KMS-11 (cell line): ENCODE results near the gene STARD8.

ENCODE experiments used
- H2AFZ ChIP-seq: fragments of 200-600 bp; sonication (generic); 2 replicates; pipeline ENCODE4 v1.6.1; 2016; ENCODE audit warnings: antibody characterized with exemption, mixed run types, low read depth
- H3K27ac ChIP-seq: fragments of 200-600 bp; sonication (generic); 2 replicates; pipeline ENCODE4 v1.6.1; 2016; ENCODE audit warnings: mild to moderate bottlenecking, mixed run types
- H3K27me3 ChIP-seq: fragments of 200-600 bp; sonication (generic); 2 replicates; pipeline ENCODE4 v1.6.1; 2017; ENCODE audit warnings: mild to moderate bottlenecking, low read depth, mixed run types, moderate library complexity; ENCODE audit not compliant: insufficient read depth
- H3K36me3 ChIP-seq: fragments of 200-600 bp; sonication (generic); 2 replicates; pipeline ENCODE4 v1.6.1; 2017; ENCODE audit warnings: mild to moderate bottlenecking, mixed run types; ENCODE audit not compliant: insufficient read depth
- H3K4me1 ChIP-seq: fragments of 200-600 bp; sonication (generic); 2 replicates; pipeline ENCODE4 v1.6.1; 2016; ENCODE audit warnings: mild to moderate bottlenecking, low read depth, mixed run types; ENCODE audit not compliant: poor library complexity, severe bottlenecking
- H3K4me2 ChIP-seq: fragments of 200-600 bp; sonication (generic); 2 replicates; pipeline ENCODE4 v1.7.0; 2016; ENCODE audit warnings: mild to moderate bottlenecking, mixed run types
- H3K4me3 ChIP-seq: fragments of 200-600 bp; sonication (generic); IDR thresholded peaks from 2 replicates; pipeline ENCODE4 v1.6.1; 2017; ENCODE audit warnings: low read depth, low read length, mixed read lengths; ENCODE audit not compliant: insufficient read depth
- H3K79me2 ChIP-seq: fragments of 200-600 bp; sonication (generic); 2 replicates; pipeline ENCODE4 v1.6.1; 2016; ENCODE audit warnings: low read depth, mixed run types; ENCODE audit not compliant: insufficient read depth
- H3K9ac ChIP-seq: fragments of 200-600 bp; sonication (generic); 2 replicates; pipeline ENCODE4 v1.6.1; 2016; ENCODE audit warnings: mild to moderate bottlenecking, mixed run types
- H4K20me1 ChIP-seq: fragments of 200-600 bp; sonication (generic); 2 replicates; pipeline ENCODE4 v1.6.1; 2016; ENCODE audit warnings: mild to moderate bottlenecking, mixed run types; ENCODE audit not compliant: insufficient read depth
- TF ChIP-seq, protein P1 (sequence below): fragments of 200-600 bp; sonication (generic); conservative IDR thresholded peaks from 2 replicates; pipeline ENCODE4 v1.6.1; 2017; ENCODE audit warnings: low read depth, mild to moderate bottlenecking, antibody characterized with exemption, low read length, moderate library complexity, mixed read lengths

The STARD8 gene

GRCh38 chrX:68634649-68635227, 12.7 kb upstream of the STARD8 start:
- H3K36me3 ChIP-seq, result no peaks in the 10 kb centered on the region

DNA sequence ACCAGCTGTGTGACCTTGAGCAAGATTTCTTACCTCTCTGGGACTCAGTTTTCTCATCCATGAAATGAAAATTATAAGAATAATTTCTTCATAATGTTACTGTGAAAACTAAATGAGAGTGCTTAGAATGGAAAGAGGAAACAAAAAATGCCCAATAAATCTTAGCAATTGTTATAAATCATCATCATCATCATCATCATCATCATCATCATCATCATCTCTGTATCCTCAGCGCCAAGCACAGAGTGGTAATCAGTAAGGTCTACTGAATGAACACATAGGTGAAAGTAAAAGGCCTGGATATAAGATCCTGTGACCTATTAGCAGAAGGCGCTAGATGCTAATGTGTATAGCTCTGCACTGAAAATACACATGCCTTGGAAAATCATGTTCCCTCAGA, 6.8 kb upstream of the STARD8 start:
- Histone ChIP-seq H3K27me3 (no peaks in the 10 kb centered on the region), H3K79me2 (no peaks in the 10 kb centered on the region), H3K4me3 (no peak overlapping the region), H4K20me1 (no peaks in the 10 kb centered on the region), H3K4me2 (no peak overlapping the region), H3K36me3 (no peaks in the 10 kb centered on the region), H3K4me1 (no peaks in the 10 kb centered on the region), H3K9ac (no peak overlapping the region), H2AFZ (no peak overlapping the region), H3K27ac (no peak overlapping the region)
- TF ChIP-seq, protein P1, sequence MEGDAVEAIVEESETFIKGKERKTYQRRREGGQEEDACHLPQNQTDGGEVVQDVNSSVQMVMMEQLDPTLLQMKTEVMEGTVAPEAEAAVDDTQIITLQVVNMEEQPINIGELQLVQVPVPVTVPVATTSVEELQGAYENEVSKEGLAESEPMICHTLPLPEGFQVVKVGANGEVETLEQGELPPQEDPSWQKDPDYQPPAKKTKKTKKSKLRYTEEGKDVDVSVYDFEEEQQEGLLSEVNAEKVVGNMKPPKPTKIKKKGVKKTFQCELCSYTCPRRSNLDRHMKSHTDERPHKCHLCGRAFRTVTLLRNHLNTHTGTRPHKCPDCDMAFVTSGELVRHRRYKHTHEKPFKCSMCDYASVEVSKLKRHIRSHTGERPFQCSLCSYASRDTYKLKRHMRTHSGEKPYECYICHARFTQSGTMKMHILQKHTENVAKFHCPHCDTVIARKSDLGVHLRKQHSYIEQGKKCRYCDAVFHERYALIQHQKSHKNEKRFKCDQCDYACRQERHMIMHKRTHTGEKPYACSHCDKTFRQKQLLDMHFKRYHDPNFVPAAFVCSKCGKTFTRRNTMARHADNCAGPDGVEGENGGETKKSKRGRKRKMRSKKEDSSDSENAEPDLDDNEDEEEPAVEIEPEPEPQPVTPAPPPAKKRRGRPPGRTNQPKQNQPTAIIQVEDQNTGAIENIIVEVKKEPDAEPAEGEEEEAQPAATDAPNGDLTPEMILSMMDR, result no peak

More at GRCh38 chrX:68634649-68635227, 12.7 kb upstream of the STARD8 start:
- Histone ChIP-seq H3K27me3 (no peaks in the 10 kb centered on the region), H2AFZ (no peak overlapping the region), H3K4me3 (no peak overlapping the region), H3K4me1 (no peaks in the 10 kb centered on the region), H3K27ac (no peak overlapping the region), H3K79me2 (no peaks in the 10 kb centered on the region), H3K9ac (no peak overlapping the region), H3K4me2 (no peak overlapping the region), H4K20me1 (no peaks in the 10 kb centered on the region)
- TF ChIP-seq, protein P1, result no peak

- H4K20me1 ChIP-seq, result no peaks in the 10 kb centered on the region
- TF ChIP-seq, protein P1, result no peak
Measured at GRCh38 chrX:68644861-68645260, 2.6 kb upstream of the STARD8 start.

DNA sequence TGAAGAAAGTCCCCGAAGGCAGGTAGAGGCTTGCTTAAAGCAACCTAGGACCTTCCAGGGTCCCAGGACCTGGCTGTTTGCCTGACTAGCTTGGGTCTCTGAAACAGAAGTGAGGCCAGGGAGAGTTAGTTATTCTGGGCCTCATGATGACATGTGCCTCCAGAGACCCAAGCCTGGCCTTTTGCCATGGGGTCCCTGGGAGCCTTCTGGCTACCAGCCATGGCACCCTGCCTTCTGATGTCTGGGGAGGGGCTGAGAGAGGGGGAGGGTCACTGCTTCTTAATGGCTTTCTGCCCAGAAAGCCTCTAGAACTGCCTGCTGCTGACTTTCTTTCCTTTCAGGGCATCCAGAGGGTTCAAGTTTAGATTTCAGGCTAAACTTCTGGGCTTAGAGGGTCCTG, 1.0 kb upstream of the STARD8 start:
- H3K4me3 ChIP-seq, result no peak overlapping the region
- H3K36me3 ChIP-seq, result no peaks in the 10 kb centered on the region
- H2AFZ ChIP-seq, result no peak overlapping the region
- H3K27me3 ChIP-seq, result no peaks in the 10 kb centered on the region
- H3K79me2 ChIP-seq, result no peaks in the 10 kb centered on the region
- H3K27ac ChIP-seq, result no peak overlapping the region
- no peak overlapping the region for H3K4me2 ChIP-seq
- no peaks in the 10 kb centered on the region for H4K20me1 ChIP-seq
- no peak overlapping the region for H3K9ac ChIP-seq
- H3K4me1 ChIP-seq, result no peaks in the 10 kb centered on the region
- TF ChIP-seq, protein P1, result no peak

More at GRCh38 chrX:68644861-68645260, 2.6 kb upstream of the STARD8 start:
- H3K27ac ChIP-seq, result no peak overlapping the region
- no peaks in the 10 kb centered on the region for H3K36me3 ChIP-seq
- no peak overlapping the region for H2AFZ ChIP-seq
- no peaks in the 10 kb centered on the region for H3K27me3 ChIP-seq
- H3K4me1 ChIP-seq, result no peaks in the 10 kb centered on the region
- H3K4me2 ChIP-seq, result no peak overlapping the region
- H3K9ac ChIP-seq, result no peak overlapping the region
- H3K4me3 ChIP-seq, result no peak overlapping the region
- no peaks in the 10 kb centered on the region for H3K79me2 ChIP-seq
